GM19193 (cell line): ENCODE results near the gene PTPRG.

Experiments used
- POLR2A ChIP-seq: IDR thresholded peaks from 4 replicates; pipeline ENCODE4 v1.6.1; 2011; ENCODE audit not compliant: insufficient read depth, insufficient read length; ENCODE audit errors: extremely low read depth

The PTPRG gene

DNA sequence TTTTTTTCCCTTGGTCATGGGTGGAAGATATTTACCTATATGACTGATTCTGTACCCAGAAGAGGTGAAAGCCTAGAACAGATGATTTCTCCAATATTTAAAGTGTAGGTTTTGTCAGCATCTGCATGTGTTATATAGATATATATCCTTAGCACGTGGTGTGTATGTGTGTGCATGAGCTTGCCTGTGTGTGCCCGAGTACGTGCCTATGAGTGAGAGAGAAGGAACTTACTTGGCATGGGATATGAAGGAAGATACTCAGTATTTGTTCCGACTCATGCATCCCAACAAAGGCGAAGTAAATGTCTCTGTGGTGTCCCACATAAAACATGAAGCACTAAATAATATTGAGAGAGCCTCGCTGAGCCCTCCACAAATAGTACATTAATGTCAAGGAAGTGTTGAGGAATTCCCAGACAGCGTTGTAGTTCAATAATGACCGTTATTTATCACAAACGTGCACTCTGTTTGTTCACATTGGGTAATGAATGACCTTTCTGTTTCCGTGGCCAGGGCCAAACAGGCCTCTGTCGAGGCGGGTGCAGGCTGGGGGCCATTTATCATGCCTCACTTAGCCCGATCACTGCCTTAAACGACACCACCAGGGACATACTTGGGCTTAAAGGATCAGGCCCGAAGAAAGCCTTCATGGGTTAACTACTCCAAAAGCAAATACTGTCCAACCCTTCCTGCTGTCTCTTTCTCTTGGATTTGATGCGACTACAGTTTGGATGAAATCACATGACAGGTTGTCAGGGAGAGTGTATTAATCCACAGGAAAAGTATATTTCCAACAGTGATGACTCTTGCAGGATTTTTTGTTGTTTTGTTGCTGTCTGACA is 267.7 kb downstream of the PTPRG start:
- no peak for TF ChIP-seq POLR2A

DNA sequence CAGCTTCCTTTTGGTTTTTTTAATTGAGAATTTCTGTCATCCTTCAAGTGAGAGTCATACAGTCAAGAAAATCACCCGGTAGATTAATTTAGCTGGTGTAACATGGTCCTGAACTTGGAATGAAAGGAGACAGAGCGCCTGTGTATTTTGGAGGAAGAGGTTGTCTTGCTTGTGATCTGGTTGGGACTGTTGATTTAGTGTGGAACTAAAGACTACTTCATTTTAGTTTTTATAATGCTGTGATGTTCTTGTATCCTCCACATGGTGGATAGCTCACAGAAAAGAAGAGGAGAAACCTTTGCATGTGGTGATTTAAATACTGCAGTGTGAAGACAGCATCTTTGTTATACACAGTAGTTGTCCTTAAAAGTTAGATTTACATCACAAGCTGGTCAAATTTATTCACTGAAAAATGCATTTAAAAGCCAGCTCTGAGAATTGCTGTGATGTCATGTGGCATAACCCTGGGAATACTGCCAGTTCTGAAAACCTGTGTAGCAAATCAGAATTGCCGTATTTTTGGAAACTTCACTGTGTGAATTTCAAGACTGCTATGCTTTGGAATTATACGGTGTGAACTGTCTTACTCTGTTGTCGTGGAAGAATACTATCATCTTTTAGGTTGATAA is 268.5 kb downstream of the PTPRG start:
- no peak for TF ChIP-seq POLR2A

DNA sequence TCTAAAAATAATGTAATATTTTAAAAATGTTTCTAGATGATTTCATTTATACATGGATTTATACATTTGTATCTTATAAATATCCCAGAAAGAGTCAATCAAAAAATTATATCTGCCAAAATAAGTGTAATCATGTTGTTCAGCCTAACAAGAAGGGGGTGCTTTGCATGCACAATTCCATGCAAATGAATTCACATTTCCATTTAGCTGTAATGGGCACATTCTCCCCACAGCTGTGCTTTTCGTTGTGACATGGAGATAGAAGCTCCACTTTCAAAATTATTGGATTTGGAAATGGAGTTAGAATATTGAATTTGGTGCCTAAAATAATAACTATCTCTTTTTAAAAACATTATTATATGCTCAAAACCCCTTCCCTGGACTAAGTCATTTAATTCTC is 270.6 kb downstream of the PTPRG start:
- no peak for TF ChIP-seq POLR2A

DNA sequence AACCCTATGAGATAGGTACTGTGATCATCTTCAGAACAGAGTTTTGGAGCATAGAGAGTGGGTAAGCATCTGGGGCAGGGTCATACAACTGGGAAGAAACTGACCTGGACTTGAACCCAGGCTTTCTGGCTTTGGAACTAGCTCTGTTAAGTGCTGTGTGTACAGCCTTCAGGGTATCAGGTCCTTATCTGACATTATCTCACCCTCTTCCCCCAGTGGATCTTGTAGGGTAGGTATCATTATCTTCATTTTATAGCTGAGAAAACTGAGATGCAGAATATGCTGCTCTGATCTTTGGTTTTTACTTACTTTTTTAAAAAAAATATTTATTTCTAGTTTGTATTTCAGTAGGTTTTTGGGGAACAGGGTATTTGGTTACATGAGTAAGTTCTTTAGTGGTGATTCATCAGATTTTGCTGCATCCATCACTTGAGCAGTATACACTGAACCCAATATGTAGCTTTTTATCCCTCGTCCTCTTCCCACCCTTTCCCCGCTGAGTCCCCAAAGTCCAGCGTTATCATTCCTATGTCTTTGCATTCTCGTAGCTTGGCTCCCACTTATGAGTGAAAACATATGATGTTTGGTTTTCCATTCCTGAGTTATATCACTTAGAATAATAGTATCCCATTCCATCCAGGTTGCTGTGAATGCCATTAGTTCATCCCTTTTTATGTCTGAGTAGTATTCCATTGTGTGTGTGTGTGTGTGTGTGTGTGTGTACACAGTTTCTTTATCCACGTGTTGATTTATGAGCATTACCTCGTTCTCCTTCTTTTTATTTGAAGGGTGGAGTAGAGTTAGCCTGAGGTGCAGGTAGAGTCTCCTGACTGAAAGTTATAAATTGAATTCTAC is 271.2 kb downstream of the PTPRG start:
- TF ChIP-seq POLR2A = no peak

DNA sequence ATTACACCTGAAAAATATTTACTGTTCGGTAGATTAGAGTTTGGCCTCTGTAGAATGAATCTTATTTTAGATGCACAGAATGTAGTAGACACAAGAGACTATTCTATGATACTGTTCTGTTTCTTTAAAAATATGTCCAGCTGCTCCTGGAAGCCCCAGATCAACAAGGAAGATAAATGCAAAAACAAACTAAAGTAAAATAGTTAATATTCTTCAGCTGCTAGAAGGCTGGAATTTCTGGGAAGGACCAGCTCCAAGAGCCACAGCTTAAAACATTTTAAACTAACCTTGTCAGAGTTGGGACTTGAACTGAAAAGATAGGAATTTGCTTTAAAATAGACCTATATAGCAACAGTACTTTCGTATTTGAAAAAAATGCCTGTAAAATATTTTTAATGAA is 277.9 kb downstream of the PTPRG start:
- TF ChIP-seq POLR2A = no peak

DNA sequence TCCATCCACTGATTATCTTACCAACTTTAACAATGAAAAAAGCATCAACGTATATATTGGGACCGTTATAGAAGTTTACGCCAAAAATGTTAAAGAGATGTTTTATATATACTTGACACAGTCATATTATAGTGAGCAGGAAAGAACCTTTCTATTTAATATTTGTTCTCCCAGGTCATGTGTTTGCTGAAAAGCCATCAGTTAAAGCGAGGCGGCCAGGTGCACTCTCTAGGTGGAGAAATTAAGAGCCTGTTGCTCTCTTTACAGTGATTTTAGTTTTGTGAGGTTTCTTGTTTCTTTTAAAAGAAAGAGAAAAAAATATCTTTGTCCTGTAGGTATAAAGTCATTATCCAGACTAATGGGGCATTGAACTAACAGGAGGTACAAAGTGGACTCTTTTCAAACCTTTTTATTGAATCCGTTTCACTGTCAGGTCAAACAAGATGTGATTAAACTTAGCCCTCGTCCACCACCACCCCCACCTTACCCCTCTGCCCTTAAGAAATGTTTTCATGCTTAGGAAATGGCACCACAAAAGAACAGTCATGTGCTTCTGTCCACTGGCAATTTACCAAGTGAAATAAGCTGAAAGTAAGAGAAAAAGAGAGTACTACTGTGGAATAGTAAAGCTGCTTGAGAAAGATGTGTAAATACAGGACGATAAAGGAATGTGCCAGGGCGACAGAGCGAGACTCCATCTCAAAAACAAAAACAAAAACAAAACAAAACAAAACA is 279.9 kb downstream of the PTPRG start:
- no peak for TF ChIP-seq POLR2A

DNA sequence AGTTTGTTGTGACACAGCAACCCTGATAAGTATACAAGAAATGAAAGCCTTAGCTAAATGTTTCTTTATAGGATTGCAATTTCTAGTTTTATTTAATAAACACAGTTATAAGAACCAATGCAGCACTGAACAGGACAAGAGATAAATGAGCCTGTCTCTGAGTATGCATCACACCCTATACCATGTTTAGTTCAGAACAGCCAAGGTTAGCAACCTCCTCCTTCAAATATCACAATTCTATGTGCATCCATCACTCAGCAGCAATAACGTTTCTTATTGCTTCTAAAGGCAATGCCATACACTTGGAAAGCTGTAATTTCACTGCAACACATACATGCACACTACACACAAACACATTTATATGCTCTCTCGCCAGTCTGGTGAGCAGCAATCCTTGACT is 280.6 kb downstream of the PTPRG start:
- TF ChIP-seq POLR2A = no peak

DNA sequence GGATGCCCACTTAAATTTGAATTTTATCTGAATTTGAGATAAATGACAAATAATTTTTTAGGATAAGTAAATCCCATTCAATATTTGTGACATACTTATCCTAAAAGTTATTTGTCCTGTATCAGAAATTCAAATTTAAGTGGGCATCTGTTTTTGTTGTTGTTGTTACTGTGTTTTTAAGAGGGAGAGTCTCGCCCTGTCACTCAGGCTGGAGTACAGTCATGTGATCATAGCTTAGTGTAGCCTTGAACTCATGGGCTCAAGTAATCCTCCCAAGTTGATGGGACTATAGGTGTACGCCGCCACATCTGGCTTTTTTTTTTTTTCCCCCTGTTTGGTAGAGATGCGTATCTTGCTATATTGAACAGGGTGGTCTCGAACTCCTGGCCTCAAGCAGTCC is 283.0 kb downstream of the PTPRG start:
- TF ChIP-seq POLR2A = no peak

DNA sequence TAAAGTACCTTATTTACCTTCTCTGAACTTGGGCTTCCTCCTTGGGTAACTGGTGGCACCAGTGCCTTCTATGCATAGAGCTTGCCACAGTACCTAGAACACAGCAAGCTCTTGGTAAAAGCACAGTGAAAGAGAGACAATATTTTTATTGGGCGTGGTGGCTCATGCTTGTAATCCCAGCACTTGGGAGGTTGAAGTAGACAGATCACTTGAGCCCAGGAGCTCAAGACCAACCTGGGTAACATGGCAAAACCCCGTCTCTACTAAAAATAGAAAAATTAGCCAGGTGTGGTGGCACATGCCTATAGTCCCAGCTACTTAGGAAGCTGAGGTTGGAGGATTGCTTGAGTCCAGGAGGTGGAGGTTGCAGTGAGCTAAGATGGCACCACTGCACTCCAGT is 285.1 kb downstream of the PTPRG start:
- no peak for TF ChIP-seq POLR2A

DNA sequence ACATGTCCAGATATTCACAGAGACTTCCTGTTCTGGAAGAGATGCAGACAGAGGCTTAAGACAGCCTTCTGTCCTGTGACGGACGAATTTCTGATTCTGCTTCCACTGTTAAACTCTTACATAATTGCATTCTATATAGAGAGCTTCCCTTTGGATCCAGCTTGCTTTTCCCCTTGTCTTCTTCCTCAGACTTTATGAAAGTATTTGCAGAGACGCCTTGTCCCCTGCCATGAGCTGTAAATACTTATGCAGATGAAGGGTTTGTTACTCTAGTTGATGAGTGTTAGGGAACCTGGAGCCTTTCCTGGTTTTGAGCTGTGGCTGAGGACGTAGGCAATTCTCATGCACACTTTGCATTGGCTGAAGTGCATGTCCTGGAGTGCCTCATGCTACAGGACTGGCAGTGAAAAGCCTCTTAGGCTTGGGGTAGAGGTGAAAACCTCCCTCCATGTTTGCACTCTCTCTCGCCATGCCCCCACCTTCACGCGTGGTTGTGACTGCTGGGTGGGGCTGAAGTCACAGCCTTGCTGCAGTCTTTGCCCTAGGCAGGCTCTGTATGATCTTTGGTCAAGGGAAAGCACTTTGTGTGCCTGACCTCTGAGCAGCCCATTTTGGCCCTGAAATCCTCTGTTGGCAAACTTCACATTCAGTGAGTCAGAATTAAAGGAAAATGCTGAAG is 286.6 kb downstream of the PTPRG start:
- TF ChIP-seq POLR2A = no peak

DNA sequence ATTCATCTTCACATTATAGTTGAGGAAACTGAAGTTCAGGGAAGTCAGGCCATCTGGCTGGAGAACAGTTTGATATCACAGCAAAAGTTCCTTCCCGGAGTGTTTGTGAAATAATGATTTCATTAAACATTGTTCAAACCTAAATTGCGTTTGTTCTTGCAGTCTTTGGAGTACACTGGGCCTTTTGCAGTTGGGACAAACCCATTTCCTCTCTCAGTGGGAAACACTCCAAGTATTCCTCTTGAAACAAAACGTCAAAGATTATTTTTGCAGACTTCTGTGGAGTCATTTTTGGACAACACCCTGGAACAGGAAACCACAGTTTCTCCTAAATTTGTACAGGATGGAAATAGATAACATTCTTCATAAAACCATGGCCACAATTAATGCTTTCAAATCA is 287.5 kb downstream of the PTPRG start:
- no peak for TF ChIP-seq POLR2A

DNA sequence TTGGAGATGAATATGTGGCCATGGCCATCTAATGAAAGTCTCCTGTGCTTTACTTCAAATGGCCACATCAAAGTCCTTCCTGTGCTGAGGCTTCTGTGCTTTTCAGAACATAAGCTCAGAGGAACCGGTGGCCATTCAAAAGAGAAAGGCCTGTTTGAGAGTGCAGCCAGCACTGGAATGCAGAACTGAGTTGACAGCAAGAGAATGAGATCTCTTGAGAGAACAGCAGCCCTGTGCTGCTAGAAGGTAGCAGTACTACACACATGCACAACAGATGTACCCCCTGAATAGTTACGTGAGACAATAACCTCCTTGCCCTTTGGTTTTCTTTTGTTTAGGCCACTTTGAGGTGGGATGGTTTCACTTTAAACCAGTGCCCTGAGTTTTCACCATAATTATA is 292.5 kb downstream of the PTPRG start:
- TF ChIP-seq POLR2A = no peak

DNA sequence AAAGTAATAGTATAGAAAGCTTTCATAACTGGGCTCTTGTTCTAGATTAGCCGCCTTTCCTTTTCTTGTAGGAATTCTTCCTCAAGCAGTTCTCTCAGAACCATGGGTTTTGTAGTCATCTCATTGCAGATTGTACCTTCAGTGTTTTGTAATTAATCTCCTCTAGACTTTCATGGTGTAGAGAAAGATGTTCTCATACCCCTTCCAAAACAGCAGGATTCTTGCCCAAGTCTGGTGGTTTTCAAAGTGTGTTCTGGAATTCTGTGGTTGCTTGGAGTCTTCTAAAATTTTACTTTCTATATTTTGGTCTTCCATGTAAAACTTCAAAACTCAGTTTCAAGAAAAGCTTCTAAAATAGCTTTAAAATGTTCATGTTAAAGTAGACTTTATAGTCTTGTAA is 293.8 kb downstream of the PTPRG start:
- TF ChIP-seq POLR2A = no peak

DNA sequence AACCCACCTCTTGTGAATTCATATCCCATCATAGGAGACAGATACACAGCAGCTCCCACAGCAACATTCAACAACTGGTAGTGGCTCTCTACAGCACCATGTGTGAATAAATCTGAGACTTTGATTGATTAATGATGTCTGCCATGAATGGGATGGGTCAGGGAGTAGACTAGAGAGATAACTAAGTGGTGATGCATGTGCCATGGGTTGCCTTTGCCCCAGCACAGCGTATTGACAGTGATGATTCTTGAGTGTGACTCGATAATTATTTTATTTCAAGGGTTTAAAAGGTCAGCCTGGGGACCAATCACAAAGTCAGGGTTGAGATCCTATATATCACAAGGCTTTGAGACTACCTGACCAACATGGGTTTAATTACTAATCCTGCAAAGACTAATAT is 295.9 kb downstream of the PTPRG start:
- TF ChIP-seq POLR2A = no peak
